GM06990 (cell line): Measurements from ENCODE around the gene RUVBL1.
A peak's percentile ranks its signal among the peaks of the same experiment; 100 is the strongest.

Experiments
- DNase-seq: peaks from one replicate; pipeline ENCODE4 v3.0.0-alpha.2; 2011; ENCODE audit not compliant: insufficient read length; ENCODE audit errors: extremely low read depth
- H3K27me3 ChIP-seq: replicated peaks from 2 replicates; pipeline ENCODE4 v1.6.0; 2011; ENCODE audit warnings: low read length; ENCODE audit not compliant: control insufficient read depth, insufficient read depth
- H3K36me3 ChIP-seq: 2 replicates; pipeline ENCODE4 v1.5.1; 2011; ENCODE audit warnings: low read length; ENCODE audit not compliant: control insufficient read depth, insufficient read depth
- H3K4me3 ChIP-seq: replicated peaks from 2 replicates; pipeline ENCODE4 v1.5.1; 2011; ENCODE audit warnings: low read depth, mild to moderate bottlenecking, control low read depth, low read length
- TF ChIP-seq, protein P1 (sequence below): IDR thresholded peaks from 2 replicates; pipeline ENCODE4 v1.5.1; 2011; ENCODE audit warnings: low read length, control low read depth, mild to moderate bottlenecking, inconsistent platforms; ENCODE audit not compliant: insufficient read depth, poor library complexity, severe bottlenecking

RUVBL1 gene

DNA sequence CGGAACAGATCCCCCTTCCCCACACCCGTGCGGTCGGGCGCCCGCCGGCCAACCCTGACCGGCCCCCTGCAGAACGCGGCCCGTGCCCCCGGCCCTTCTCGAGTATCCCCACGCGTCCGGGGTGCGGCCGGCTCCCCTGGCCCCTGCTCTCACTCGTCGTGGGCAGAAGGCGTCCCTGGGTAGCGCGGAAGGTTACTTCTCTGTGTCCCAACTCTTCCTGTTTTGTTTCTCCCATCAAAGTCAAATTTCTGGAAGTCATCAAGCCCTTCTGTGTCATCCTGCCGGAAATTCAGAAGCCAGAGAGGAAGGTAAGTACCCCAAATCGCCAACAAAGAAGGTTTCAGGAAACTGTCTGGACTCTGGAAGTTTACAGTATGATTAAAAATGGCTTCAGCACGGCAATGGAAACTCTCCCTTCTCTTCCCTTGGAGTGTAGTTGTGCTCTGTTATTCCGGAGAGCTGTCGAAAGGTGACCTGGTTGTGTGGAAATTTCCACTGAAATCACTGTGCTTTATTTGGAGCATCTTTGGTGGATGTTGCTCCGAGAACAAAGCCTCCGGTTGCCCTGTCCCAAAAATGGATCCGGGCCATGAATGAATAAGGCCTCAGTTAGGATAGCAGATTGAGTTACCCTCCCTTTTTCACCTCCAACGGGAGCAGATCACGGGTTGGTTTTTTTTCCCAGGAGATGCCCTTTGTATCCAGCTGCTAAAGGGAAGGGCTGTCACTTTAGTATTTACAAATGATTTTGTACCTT is 70.8 kb downstream of the RUVBL1 start:
- Histone ChIP-seq H3K4me3 (peak overlapping the region; percentile 99), H3K36me3 (peaks cover 16% of the 10 kb centered on the region), H3K27me3 (no peaks in the 10 kb centered on the region)
- TF ChIP-seq, protein P1, sequence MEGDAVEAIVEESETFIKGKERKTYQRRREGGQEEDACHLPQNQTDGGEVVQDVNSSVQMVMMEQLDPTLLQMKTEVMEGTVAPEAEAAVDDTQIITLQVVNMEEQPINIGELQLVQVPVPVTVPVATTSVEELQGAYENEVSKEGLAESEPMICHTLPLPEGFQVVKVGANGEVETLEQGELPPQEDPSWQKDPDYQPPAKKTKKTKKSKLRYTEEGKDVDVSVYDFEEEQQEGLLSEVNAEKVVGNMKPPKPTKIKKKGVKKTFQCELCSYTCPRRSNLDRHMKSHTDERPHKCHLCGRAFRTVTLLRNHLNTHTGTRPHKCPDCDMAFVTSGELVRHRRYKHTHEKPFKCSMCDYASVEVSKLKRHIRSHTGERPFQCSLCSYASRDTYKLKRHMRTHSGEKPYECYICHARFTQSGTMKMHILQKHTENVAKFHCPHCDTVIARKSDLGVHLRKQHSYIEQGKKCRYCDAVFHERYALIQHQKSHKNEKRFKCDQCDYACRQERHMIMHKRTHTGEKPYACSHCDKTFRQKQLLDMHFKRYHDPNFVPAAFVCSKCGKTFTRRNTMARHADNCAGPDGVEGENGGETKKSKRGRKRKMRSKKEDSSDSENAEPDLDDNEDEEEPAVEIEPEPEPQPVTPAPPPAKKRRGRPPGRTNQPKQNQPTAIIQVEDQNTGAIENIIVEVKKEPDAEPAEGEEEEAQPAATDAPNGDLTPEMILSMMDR: no peak
- DNase-seq: no peak

DNA sequence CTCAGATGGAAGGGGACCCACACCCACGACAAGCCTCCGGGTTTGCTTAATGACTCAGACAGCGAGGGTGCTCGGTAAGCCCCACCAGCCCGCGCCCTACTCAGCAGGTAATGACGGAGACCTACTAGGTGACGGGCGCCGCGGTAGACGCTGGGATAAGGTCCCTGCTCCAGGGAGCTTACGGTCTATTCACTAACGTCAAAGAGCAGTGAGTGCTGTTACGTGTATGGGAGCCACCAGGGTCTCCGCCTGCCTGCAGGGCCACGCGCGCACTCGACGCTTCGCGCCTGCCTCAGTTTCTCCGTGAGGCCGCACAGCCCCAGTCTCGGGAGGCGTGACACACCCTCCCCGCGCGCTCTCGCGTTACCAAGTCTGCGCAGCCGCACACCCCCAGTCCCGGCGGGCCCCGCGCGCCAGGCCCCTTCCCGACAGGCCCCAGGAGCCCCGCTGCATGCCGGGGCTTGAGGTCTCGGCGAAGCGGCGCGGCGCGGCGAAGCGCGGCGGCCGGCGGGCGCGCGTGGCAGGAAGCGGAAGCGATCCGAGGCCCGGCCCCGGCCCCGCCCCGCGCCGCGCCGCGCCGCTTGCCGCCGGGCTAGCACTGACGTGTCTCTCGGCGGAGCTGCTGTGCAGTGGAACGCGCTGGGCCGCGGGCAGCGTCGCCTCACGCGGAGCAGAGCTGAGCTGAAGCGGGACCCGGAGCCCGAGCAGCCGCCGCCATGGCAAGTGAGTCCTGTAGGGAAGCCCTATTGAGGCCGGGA is 71.6 kb downstream of the RUVBL1 start, which contains the start of gene SEC61A1:
TSS of gene SEC61A1 (plus strand) at position 601 of the 758 bp plus-strand sequence. CDS start at position 717, 116 bp downstream.
- TF ChIP-seq, protein P1: no peak
- DNase-seq: peak; percentile 98
- H3K27me3 ChIP-seq: no peaks in the 10 kb centered on the region
- H3K36me3 ChIP-seq: peaks cover 13% of the 10 kb centered on the region
- H3K4me3 ChIP-seq: peak within 1 kb of the TSS; percentile 99

DNA sequence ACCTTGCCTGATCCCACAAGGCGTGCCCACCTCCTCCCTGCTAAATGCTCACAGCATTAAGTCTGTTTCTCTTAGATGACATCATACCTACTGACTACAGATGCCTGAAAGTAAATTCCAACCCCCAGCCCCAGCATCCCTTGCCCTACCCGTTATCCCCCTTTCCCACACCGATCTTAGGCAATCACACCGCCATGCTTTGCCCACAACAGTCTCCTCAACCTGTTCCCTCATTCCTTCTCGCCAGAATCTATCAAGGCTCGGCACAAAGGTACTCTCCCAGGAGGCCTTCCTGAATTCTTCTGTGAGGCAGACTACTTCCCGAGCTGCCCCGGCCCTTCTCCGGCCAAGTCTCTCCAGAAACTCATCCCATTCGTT is 72.2 kb downstream of the RUVBL1 start:
- Histone ChIP-seq H3K4me3 (peak overlapping the region; percentile 88), H3K36me3 (peaks cover 10% of the 10 kb centered on the region), H3K27me3 (no peaks in the 10 kb centered on the region)
- no peak for DNase-seq
- TF ChIP-seq, protein P1: no peak

DNA sequence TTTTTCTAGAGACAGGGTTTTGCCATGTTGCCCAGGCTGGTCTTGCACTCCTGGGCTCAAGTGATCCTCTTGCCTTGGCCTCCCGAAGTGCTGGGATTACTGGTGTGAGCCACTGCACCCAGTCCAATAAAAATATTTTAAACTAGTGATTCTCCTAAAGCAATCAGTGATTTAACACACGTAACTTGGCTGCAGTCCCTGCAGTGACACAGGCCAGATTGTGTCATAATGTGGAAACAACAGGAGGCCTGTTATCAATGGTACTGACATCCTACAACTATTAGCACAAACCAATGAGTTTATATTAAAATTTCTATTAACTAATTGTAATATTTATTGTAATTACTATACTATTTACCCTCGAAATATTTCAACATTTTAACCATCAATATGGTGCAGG is 73.0 kb downstream of the RUVBL1 start:
- H3K4me3 ChIP-seq: no peak overlapping the region
- H3K36me3 ChIP-seq: peaks cover 8% of the 10 kb centered on the region
- TF ChIP-seq, protein P1: no peak
- H3K27me3 ChIP-seq: no peaks in the 10 kb centered on the region
- DNase-seq: no peak

DNA sequence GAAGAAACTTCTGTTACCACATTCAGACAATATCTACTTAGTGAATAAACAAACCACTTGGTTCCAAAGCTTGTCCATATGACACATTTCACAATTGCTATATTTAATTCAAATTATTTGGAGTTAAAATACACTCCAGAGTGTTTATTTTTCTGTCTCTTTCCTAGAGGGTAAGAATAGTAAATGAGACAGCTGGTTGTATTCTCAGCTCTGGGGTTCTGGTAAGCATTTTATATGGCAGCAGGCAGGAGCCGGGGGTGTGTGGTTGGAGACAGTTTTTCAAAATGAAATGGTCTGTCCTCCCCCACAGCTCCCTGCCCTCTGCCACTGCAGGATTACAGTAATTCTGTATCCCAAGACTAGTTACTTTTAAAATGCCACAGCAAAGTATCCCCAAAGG is 82.3 kb downstream of the RUVBL1 start:
- DNase-seq: no peak
- Histone ChIP-seq H3K27me3 (no peaks in the 10 kb centered on the region; the same call in 1 of the 2 replicates), H3K4me3 (no peak overlapping the region), H3K36me3 (no peaks in the 10 kb centered on the region)
- TF ChIP-seq, protein P1: no peak
